K562 (cell line): ENCODE data around the gene LARP7. TPM values are rescaled to one million over a fixed set of nuclear protein-coding genes. Genes with fewer than 3 reads are reported as not detected.

Experiments used
- ATAC-seq: fragments of 200-7000 bp; cut with Tn5 transposase; 3 replicates; pipeline ENCODE4 v1.9.1; 2020; ENCODE audit warnings: moderate library complexity
- BruUV-seq: library from RNA; stranded (reverse); fragments of 400-500 nt; replicated peaks from 2 replicates; lab custom pipeline; 2021; lab: Mats Ljungman, UMichigan
- CTCF ChIA-PET: fragments of 300-600 bp; formaldehyde crosslinking; extraction: SDS; loops from one replicate; lab custom pipeline; 2021; ENCODE audit warnings: low intra/inter-chr PET ratio; lab: Yijun Ruan, JAX
- POLR2A ChIA-PET: fragments of 300-600, 350-650 bp; sonication (Branson Sonifier 250); formaldehyde crosslinking; extraction: SDS; loops from one replicate; lab custom pipeline; 2021; ENCODE audit warnings: antibody characterized with exemption, inconsistent platforms; lab: Yijun Ruan, JAX
- DNase-seq, 4 experiments: peaks; one replicate each; pipeline versions ENCODE4 v3.0.0 to v3.0.0-alpha.2; 2011 to 2018; ENCODE audit warnings: low spot score in 3 of 4, mixed read lengths in 3 of 4; ENCODE audit errors: extremely low read depth in 1 of 4
- FAIRE-seq: peaks from 2 replicates; lab custom pipeline; 2011; peaks lifted over from hg19 to GRCh38; lab: Jason Lieb, UNC
- H2AFZ ChIP-seq: 2 replicates; pipeline ENCODE4 v1.6.0; 2011; ENCODE audit warnings: low read depth, low read length, control low read depth, inconsistent platforms
- H3K27ac ChIP-seq: fragments of 200-600 bp; 3 replicates; pipeline ENCODE4 v1.8.0; 2011; ENCODE audit warnings: low read depth, mild to moderate bottlenecking, control low read depth, inconsistent platforms, low read length, moderate library complexity, mixed read lengths; ENCODE audit errors: extremely low read depth
- H3K27me3 ChIP-seq, 2 experiments: fragments of 300-600 bp in 1 of 2; 2 replicates in 1 of 2; 3 replicates in 1 of 2; pipeline versions ENCODE4 v1.6.0 to v1.8.0; 2011; ENCODE audit warnings: inconsistent platforms in 2 of 2, low read length in 2 of 2, mild to moderate bottlenecking in 1 of 2, mixed read lengths in 1 of 2, moderate library complexity in 1 of 2; ENCODE audit not compliant: control insufficient read depth in 2 of 2, insufficient read depth in 2 of 2
- H3K36me3 ChIP-seq: fragments of 300-600 bp; 3 replicates; pipeline ENCODE4 v1.8.0; 2011; ENCODE audit warnings: mild to moderate bottlenecking, low read length, inconsistent platforms; ENCODE audit not compliant: control insufficient read depth, insufficient read depth
- H3K4me1 ChIP-seq, 2 experiments: fragments of 200-600 bp in 1 of 2; replicated peaks in 1 of 2; 2 replicates in 1 of 2; 3 replicates in 1 of 2; pipeline versions ENCODE4 v1.5.1 to v1.8.0; 2011; ENCODE audit warnings: inconsistent platforms in 2 of 2, low read length in 2 of 2, mild to moderate bottlenecking in 1 of 2, mixed read lengths in 1 of 2, moderate library complexity in 1 of 2; ENCODE audit not compliant: control insufficient read depth in 2 of 2, insufficient read depth in 2 of 2
- H3K4me2 ChIP-seq: 2 replicates; pipeline ENCODE4 v1.6.1; 2011; ENCODE audit warnings: low read length, control low read depth, inconsistent platforms, mixed read lengths; ENCODE audit not compliant: insufficient read depth
- H3K4me3 ChIP-seq: fragments of 200-600 bp; sonication (generic), shearing (Covaris generic); 2 replicates; pipeline ENCODE4 v1.5.1; 2016; ENCODE audit warnings: control low read depth, inconsistent platforms
- H3K79me2 ChIP-seq: fragments of 200-600 bp; 3 replicates; pipeline ENCODE4 v1.8.0; 2011; ENCODE audit warnings: low read length, inconsistent platforms; ENCODE audit not compliant: control insufficient read depth, insufficient read depth
- H3K9ac ChIP-seq, 2 experiments: 2 replicates each; pipeline versions ENCODE4 v1.6.0 to v1.6.1; 2011; ENCODE audit warnings: low read depth in 2 of 2, low read length in 2 of 2, control low read depth in 1 of 2, inconsistent platforms in 1 of 2, mild to moderate bottlenecking in 1 of 2, mixed read lengths in 1 of 2; ENCODE audit not compliant: insufficient read depth in 1 of 2
- H3K9me1 ChIP-seq: one replicate; pipeline ENCODE4 v1.6.0; 2011; ENCODE audit warnings: inconsistent platforms, mild to moderate bottlenecking, low read length, moderate library complexity; ENCODE audit not compliant: control insufficient read depth, insufficient read depth
- H3K9me3 ChIP-seq: replicated peaks from 2 replicates; pipeline ENCODE4 v1.5.1; 2011; ENCODE audit warnings: low read depth, low read length, inconsistent platforms; ENCODE audit not compliant: control insufficient read depth, insufficient read depth
- H4K20me1 ChIP-seq: replicated peaks from 2 replicates; pipeline ENCODE4 v1.6.1; 2011; ENCODE audit warnings: low read length, inconsistent platforms, mixed read lengths; ENCODE audit not compliant: control insufficient read depth, insufficient read depth
- ELF1 ChIP-seq: fragments of 200-800 bp; sonication (Bioruptor generic); IDR thresholded peaks from 2 replicates; pipeline ENCODE4 v1.6.1; 2016; ENCODE audit warnings: missing genetic modification characterization, missing compliant biosample characterization
- JUN ChIP-seq, 2 experiments: sonication (generic) in 1 of 2; formaldehyde crosslinking in 1 of 2; IDR thresholded peaks; 2 replicates each; pipeline versions ENCODE4 v1.6.1 to v1.8.0; 2012 to 2022; ENCODE audit warnings: borderline replicate concordance in 2 of 2, mild to moderate bottlenecking in 2 of 2, improper control_type of control experiment in 1 of 2, low read depth in 1 of 2, low read length in 1 of 2, missing genetic modification reagents in 1 of 2
- MAZ ChIP-seq, 2 experiments: fragments of 450-650 bp in 1 of 2; sonication (generic) in 1 of 2; formaldehyde crosslinking; IDR thresholded peaks in 1 of 2; conservative IDR thresholded peaks in 1 of 2; 2 replicates each; pipeline versions ENCODE4 v1.4.0 to v1.5.0; 2020; ENCODE audit warnings: mild to moderate bottlenecking in 1 of 2, missing genetic modification reagents in 1 of 2
- NFIC ChIP-seq: fragments of 450-650 bp; IDR thresholded peaks from 2 replicates; pipeline ENCODE4 v1.6.1; 2017; ENCODE audit warnings: mild to moderate bottlenecking, inconsistent platforms
- NR2F6 ChIP-seq: fragments of 450-650 bp; formaldehyde crosslinking; IDR thresholded peaks from 2 replicates; pipeline ENCODE4 v1.4.0; 2020; ENCODE audit warnings: mild to moderate bottlenecking
- RBM25 ChIP-seq: fragments of 200-400 bp; formaldehyde crosslinking; IDR thresholded peaks from 2 replicates; pipeline ENCODE4 v1.6.1; 2018; ENCODE audit warnings: low read length, low read depth, moderate library complexity; ENCODE audit not compliant: severe bottlenecking
- XRCC5 ChIP-seq: fragments of 200-400 bp; formaldehyde crosslinking; IDR thresholded peaks from 2 replicates; pipeline ENCODE4 v1.6.1; 2017; ENCODE audit warnings: low read depth, mild to moderate bottlenecking, low read length
- ZBTB9 ChIP-seq: fragments of 450-650 bp; formaldehyde crosslinking; IDR thresholded peaks from 2 replicates; pipeline ENCODE4 v1.4.0; 2020; ENCODE audit warnings: mild to moderate bottlenecking, moderate library complexity
- WGBS: fragments of 100-300 bp; shearing (Covaris generic); methylation state at CpG from one replicate; pipeline ENCODE4 v1.1.6; 2016; ENCODE audit warnings: low coverage, mixed read lengths; ENCODE audit not compliant: insufficient coverage; ENCODE audit errors: missing lambda C conversion rate; 5-methylcytosine and 5-hydroxymethylcytosine counted together
- in situ Hi-C: fragments of 300-500 bp; cut with MboI; formaldehyde crosslinking; loops from 4 replicates; pipeline ENCODE4 v1.15.0; 2018; ENCODE audit warnings: inconsistent platforms, mixed read lengths
- intact Hi-C: fragments of 100-400 bp; cut with micrococcal nuclease; formaldehyde crosslinking; loops from 2 replicates; pipeline ENCODE4 v1.14.2; 2022
- polyA plus RNA-seq, 8 experiments: library from polyadenylated mRNA; depleted of rRNA in 4 of 8; stranded (reverse) in 5 of 8; unstranded in 3 of 8; fragments of >200 nt; fragmentation: Nextera tagmentation in 2 of 8; fragmentation: Illumina TruSeq in 1 of 8; extraction: Ambion mirVana in 2 of 8; extraction: Trizol in 1 of 8; gene quantifications; 2 replicates each; pipeline versions ENCODE4 v1.2.1 to v1.2.3, GENCODE V29; 2011 to 2014; ENCODE audit warnings: inconsistent platforms in 1 of 8, missing spikeins in 1 of 8
- total RNA-seq, 7 experiments: library from RNA; depleted of rRNA in 6 of 7; stranded (reverse); fragments of >200 nt in 6 of 7; fragmentation: Illumina TruSeq in 2 of 7; extraction: Trizol in 2 of 7; gene quantifications; 2 replicates each; pipeline versions ENCODE4 v1.2.1 to v1.2.3, GENCODE V29; 2011 to 2021; ENCODE audit warnings: low replicate concordance in 1 of 7
- TF ChIP-seq, protein P1 (sequence below): sonication (generic); formaldehyde crosslinking; IDR thresholded peaks from 2 replicates; pipeline ENCODE4 v1.8.0; 2023; ENCODE audit warnings: mild to moderate bottlenecking, missing genetic modification reagents
- TF ChIP-seq, protein P2 (sequence below): sonication (generic); formaldehyde crosslinking; IDR thresholded peaks from 2 replicates; pipeline ENCODE4 v1.8.1; 2022; ENCODE audit warnings: missing genetic modification reagents

Gene LARP7
- total and polyA plus RNA-seq, 9 of the 15 experiments (the other 6 are each of a cell fraction or from before 2014, with no cell fraction given) = 30.1 to 76.9 (median 56.0) TPM

DNA sequence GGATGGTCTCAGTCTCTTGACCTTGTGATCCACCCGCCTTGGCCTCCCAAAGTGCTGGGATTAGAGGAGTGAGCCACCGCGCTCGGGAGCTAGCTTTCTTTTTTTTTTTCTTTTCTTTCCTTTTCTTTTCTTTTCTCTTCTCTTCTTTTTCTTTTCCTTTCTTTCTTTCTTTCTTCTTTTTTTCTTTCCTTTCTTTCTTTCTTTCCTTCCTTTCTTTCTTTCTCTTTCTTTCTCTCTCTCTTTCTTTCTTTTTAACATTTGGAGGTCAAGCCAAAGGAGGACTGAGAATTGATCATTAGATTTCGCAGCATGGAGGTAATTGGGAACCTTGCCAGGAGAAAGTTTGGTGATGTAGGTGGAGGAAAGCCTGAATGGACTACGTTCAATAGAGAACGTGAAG is 67.4 kb downstream of the LARP7 start (continued):
- TF ChIP-seq ZBTB9 (CRISPR knock-in tag) (no peak), NFIC (peak; percentile 38)
- TF ChIP-seq, protein P1, sequence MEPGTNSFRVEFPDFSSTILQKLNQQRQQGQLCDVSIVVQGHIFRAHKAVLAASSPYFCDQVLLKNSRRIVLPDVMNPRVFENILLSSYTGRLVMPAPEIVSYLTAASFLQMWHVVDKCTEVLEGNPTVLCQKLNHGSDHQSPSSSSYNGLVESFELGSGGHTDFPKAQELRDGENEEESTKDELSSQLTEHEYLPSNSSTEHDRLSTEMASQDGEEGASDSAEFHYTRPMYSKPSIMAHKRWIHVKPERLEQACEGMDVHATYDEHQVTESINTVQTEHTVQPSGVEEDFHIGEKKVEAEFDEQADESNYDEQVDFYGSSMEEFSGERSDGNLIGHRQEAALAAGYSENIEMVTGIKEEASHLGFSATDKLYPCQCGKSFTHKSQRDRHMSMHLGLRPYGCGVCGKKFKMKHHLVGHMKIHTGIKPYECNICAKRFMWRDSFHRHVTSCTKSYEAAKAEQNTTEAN (CRISPR knock-in tag) = no peak

GRCh38 chr4:112704991-112705845 is 68.3 kb downstream of the LARP7 start:
- peak; percentile 65 for ATAC-seq
- POLR2A ChIA-PET = interaction anchor here (0.6 kb wide), 1 partner anchor 13 kb away, joined by 4 read pairs; no protein-coding TSS in a partner anchor

More at GRCh38 chr4:112704991-112705845, 68.3 kb downstream of the LARP7 start:
- CTCF ChIA-PET = no interaction called here
- in situ Hi-C loops = no loop called here
- no peak overlapping the region for H3K9ac ChIP-seq
- BruUV-seq = no TSS peak
- H3K9me1 ChIP-seq = no peaks in the 10 kb centered on the region
- no peaks in the 10 kb centered on the region for H3K79me2 ChIP-seq
- TF ChIP-seq XRCC5 = no peak
- TF ChIP-seq, protein P2, sequence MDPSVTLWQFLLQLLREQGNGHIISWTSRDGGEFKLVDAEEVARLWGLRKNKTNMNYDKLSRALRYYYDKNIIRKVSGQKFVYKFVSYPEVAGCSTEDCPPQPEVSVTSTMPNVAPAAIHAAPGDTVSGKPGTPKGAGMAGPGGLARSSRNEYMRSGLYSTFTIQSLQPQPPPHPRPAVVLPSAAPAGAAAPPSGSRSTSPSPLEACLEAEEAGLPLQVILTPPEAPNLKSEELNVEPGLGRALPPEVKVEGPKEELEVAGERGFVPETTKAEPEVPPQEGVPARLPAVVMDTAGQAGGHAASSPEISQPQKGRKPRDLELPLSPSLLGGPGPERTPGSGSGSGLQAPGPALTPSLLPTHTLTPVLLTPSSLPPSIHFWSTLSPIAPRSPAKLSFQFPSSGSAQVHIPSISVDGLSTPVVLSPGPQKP (CRISPR knock-in tag) = no peak
- no peak for TF ChIP-seq RBM25
- TF ChIP-seq, protein P1 (CRISPR knock-in tag) = no peak
- no peak for TF ChIP-seq ELF1
- no peak for TF ChIP-seq NR2F6
- no peak for TF ChIP-seq MAZ (CRISPR knock-in tag; conservative IDR thresholded peaks at IDR 0.05 in 1 of 2, IDR thresholded peaks at IDR 0.05 in 1 of 2)
- TF ChIP-seq JUN (IDR thresholded peaks at IDR 0.05; ENCODE audit: borderline replicate concordance, low read depth, low read length) = no peak
- TF ChIP-seq JUN (CRISPR knock-in tag; IDR thresholded peaks at IDR 0.05; ENCODE audit: borderline replicate concordance) = no peak
- no peaks in the 10 kb centered on the region for H3K36me3 ChIP-seq
- H3K4me2 ChIP-seq = no peak overlapping the region
- peaks cover 17 to 18% of the 10 kb centered on the region in 2 experiments for H3K27me3 ChIP-seq
- intact Hi-C loops = no loop called here
- H3K9me3 ChIP-seq = no peaks in the 10 kb centered on the region
- H3K4me1 ChIP-seq = peaks cover 0 to 8% of the 10 kb centered on the region in 2 experiments; a peak in 2 of 5 replicates
- H3K4me3 ChIP-seq = no peak overlapping the region
- 18% methylated on average over 16 of the region's 43 CpGs for WGBS
- no peaks in the 10 kb centered on the region for H4K20me1 ChIP-seq
- DNase-seq (peak in 1 of 4 experiments; percentile 30), FAIRE-seq (no peak)
- no peak overlapping the region for H2AFZ ChIP-seq
- H3K27ac ChIP-seq = no peak overlapping the region
